Measurements from ENCODE around the gene TMPRSS13. TPM values are rescaled to one million over a fixed set of nuclear protein-coding genes. Genes with fewer than 3 reads are reported as not detected.
"Not testable (repeated sequence)": the region's sequence is repeated elsewhere in the genome, so short reads cannot be mapped to it uniquely, and the experiment has no call there.

The TMPRSS13 gene
- total RNA-seq, 8 experiments from 2014 or later: 0.11 to 0.95 (median 0.15) TPM; not detected in 1

DNA sequence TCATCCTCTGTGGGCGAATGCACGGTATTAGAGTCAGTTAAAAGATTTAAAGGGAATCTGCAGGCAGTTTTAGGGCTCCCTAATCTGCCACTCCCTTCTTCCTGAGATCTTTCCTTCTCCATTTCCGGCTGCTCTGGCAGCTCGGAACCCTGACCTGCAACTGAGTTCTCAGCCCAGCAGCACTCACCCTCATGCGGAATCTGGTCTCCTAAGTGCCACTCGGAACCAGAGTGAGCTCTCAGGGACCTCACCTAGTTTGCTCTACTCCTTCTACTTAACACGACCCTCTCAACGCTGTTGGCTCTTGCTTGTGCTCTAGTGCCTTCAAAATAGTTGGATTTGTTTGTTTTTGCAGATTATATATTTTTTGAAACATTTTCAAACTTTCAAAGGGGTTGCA lies 37.7 kb upstream of the TMPRSS13 start:
- Histone ChIP-seq H3K4me3 (no peak overlapping the region), H3K4me1 (replicated peaks in 1 of 2) (no peaks in the 10 kb centered on the region), H3K27ac (no peak overlapping the region)
- in situ Hi-C loops (cut with MboI; ENCODE audit: low pct_unique_long_range_greater_than_20kb in 2 of 9, low sequenced_read_pairs in 9 of 9, unreplicated experiment in 9 of 9): no loop called here
- WGBS, 10 experiments: 30 to 100% (median 65%) methylated on average over 2 to 8 of the region's 8 CpGs; no CpG with 5 or more reads in 1 of the 10 experiments
- no peak for ATAC-seq (replicated peaks in 6 of 8)

DNA sequence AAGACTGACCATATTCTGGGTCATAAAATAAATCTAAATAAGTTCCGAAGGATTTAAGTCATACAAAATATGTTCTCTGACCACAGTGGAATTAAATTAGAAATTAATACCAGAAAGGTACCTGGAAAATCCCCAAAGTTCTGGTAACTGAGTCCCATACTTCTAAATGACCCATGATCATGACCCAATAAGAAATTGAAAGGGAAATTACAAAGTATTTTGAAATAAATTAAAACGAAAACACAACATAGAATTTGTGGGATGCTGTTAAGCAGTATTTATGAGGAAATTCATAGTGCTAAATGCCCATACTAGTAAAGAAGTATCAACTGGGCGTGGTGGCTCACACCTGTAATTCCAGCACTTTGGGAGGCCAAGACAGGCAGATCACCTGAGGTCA lies 33.6 kb upstream of the TMPRSS13 start:
- ATAC-seq (replicated peaks in 6 of 8): no peak
- 10 to 100% (median 75%) methylated on average over 1 to 3 of the region's 3 CpGs for WGBS, 10 experiments
- in situ Hi-C loops (cut with MboI; ENCODE audit: low pct_unique_long_range_greater_than_20kb in 2 of 9, low sequenced_read_pairs in 9 of 9, unreplicated experiment in 9 of 9): no loop called here
- Histone ChIP-seq H3K4me1 (replicated peaks in 1 of 2) (no peaks in the 10 kb centered on the region), H3K4me3 (no peak overlapping the region), H3K27ac (no peak overlapping the region)

DNA sequence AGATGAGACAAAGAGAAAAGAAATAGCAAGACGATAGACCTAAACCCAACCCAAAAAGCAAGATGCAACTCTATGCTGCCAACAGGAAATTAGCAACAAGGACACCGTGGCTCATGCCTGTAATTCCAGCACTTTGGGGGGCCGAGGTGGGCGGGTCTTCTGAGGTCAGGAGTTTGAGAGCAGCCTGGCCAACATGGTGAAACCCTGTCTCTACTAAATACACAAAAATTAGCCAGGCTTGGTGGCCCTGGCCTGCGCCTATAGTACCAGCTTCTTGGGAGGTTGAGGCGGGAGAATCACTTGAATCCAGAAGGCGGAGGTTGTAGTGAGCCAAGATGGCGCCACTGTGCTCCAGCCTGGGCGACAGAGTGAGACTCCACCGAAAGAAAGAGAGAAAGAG lies 32.7 kb upstream of the TMPRSS13 start:
- ATAC-seq (replicated peaks in 6 of 8): no peak
- H3K4me3 ChIP-seq: no peak overlapping the region
- no peak overlapping the region for H3K27ac ChIP-seq
- no peaks in the 10 kb centered on the region for H3K4me1 ChIP-seq (replicated peaks in 1 of 2)
- in situ Hi-C loops (cut with MboI; ENCODE audit: low pct_unique_long_range_greater_than_20kb in 2 of 9, low sequenced_read_pairs in 9 of 9, unreplicated experiment in 9 of 9): no loop called here
- WGBS, 10 experiments: 39 to 100% (median 75%) methylated on average over 3 to 10 of the region's 10 CpGs

DNA sequence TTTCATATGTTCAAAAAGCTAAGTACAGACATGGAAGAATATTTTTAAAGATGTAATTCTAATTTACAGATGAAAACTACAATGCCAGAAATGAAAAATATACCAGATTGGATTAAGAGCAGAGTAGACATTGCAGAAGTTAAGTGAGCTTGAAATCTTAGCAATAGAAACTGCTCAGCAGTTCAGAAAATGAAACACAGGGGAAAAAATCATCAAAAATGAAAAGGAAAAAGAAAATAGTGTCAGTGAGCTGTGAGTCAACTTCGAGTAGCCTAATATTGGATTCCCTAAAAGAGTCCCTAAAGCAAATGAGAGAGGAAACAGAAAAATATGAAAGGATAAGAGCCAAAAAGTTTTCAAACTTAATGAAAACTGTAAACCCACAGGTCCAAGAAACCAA lies 31.2 kb upstream of the TMPRSS13 start:
- 0 to 86% (median 63%) methylated on average over 1 of the region's 1 CpG; no CpG with 5 or more reads in 1 of the 10 experiments for WGBS, 10 experiments
- in situ Hi-C loops (cut with MboI; ENCODE audit: low pct_unique_long_range_greater_than_20kb in 2 of 9, low sequenced_read_pairs in 9 of 9, unreplicated experiment in 9 of 9): no loop called here
- Histone ChIP-seq H3K4me3 (no peak overlapping the region), H3K27ac (no peak overlapping the region), H3K4me1 (replicated peaks in 1 of 2) (no peaks in the 10 kb centered on the region)
- ATAC-seq (replicated peaks in 6 of 8): no peak

DNA sequence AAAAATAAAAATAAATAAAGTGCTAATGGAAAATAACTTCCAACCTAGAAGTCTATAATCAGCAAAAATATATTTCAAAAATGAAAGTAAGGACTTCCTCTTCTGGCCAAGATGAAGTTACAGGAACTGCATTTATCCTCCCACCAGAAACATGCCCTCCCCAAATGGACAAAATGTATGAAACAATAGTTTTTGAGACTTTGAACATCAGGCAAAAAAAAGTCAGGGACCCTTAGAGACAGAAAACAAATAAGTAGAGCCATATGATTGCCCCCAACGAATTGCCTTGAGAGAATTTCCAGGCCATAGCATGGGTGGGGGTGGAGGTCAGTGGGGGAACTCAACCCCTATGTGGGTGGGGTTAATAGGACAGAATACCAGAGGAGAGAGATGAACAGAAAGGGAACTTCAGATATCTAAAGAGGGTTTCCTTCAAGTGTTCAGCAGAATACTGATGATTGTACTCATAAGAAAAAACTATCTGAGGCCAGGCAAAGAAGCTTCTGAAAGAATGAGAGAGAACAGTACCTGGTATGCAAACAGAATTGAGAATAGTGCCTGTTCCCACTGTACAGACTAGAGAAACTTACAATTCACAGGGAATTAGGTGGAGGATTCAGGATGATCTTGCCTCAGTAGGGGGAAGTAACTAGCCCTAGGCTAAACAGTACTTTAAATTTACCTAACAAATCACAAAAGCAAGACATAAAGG lies 30.4 kb upstream of the TMPRSS13 start:
- H3K4me3 ChIP-seq: no peak overlapping the region
- H3K4me1 ChIP-seq (replicated peaks in 1 of 2): no peaks in the 10 kb centered on the region
- WGBS, 10 experiments: 0 to 57% (median 7%) methylated on average over 1 of the region's 1 CpG; no CpG with 5 or more reads in 4 of the 10 experiments
- in situ Hi-C loops (cut with MboI; ENCODE audit: low pct_unique_long_range_greater_than_20kb in 2 of 9, low sequenced_read_pairs in 9 of 9, unreplicated experiment in 9 of 9): loop anchor here in 1 of 9 experiments (10.0 kb wide), 1 partner anchor 535 kb away; no protein-coding TSS in a partner anchor
- ATAC-seq (replicated peaks in 6 of 8): no peak
- H3K27ac ChIP-seq: no peak overlapping the region

DNA sequence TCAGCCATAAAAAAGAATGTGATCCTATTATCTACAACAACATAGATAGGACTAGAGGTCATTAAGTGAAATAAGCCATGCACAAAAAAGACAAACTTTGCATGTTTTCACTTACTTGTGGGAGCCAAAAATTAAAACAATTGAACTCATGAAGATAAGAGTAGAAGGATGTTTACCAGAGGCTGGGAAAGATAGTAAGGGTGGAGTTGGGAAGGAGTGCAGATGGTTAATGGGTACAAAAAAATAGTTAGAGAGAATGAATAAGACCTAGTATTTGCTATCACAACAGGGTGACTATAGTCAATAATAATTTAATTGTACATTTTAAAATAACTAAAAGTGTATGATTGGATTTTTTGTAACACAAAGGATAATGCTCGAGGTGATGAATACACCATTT lies 29.7 kb upstream of the TMPRSS13 start:
- H3K4me1 ChIP-seq (replicated peaks in 1 of 2): no peaks in the 10 kb centered on the region
- in situ Hi-C loops (cut with MboI; ENCODE audit: low pct_unique_long_range_greater_than_20kb in 2 of 9, low sequenced_read_pairs in 9 of 9, unreplicated experiment in 9 of 9): loop anchor here in 1 of 9 experiments (10.0 kb wide), 1 partner anchor 534 kb away; no protein-coding TSS in a partner anchor
- no peak overlapping the region for H3K4me3 ChIP-seq
- H3K27ac ChIP-seq: no peak overlapping the region
- 0 to 100% (median 60%) methylated on average over 1 of the region's 1 CpG; no CpG with 5 or more reads in 1 of the 10 experiments for WGBS, 10 experiments
- ATAC-seq (replicated peaks in 6 of 8): no peak

DNA sequence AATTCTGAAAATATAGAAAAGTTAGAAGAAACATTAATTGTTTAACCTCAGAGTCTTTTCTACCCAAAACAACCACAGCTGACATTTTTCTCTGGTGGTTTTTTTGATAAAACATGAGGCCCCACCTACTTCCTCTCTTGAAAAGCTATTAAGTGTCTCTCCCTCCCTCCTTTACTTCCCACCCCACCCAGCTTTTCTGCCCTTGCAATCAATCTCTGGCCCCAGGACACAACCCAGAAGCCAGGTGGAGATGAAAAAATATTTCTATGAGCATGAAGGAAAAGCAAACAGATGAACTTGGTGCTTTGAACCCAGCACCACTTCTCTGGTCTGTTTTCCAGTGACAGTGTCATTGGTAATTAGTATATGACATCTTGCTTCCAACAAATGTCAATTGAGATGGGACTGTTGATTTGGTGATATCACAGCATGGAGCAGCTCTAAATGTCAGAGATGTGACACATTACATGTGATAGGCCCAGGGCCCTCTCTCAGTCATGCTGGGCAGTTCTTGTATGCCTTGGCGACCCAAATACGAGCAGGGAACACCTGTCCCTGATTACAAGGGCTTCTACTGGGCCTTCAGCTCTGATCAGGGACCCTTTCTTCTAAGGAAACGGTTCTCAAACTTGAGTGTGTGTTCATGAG lies 23.9 kb upstream of the TMPRSS13 start:
- 0 to 87% (median 30%) methylated on average over 1 to 3 of the region's 3 CpGs; no CpG with 5 or more reads in 2 of the 10 experiments for WGBS, 10 experiments
- Histone ChIP-seq H3K4me1 (replicated peaks in 1 of 2) (peaks cover 0 to 3% of the 10 kb centered on the region in 2 donors), H3K4me3 (no peak overlapping the region), H3K27ac (no peak overlapping the region)
- in situ Hi-C loops (cut with MboI; ENCODE audit: low pct_unique_long_range_greater_than_20kb in 2 of 9, low sequenced_read_pairs in 9 of 9, unreplicated experiment in 9 of 9): loop anchor here in 1 of 9 experiments (10.0 kb wide), 1 partner anchor 528 kb away; no protein-coding TSS in a partner anchor
- no peak for ATAC-seq (replicated peaks in 6 of 8)

DNA sequence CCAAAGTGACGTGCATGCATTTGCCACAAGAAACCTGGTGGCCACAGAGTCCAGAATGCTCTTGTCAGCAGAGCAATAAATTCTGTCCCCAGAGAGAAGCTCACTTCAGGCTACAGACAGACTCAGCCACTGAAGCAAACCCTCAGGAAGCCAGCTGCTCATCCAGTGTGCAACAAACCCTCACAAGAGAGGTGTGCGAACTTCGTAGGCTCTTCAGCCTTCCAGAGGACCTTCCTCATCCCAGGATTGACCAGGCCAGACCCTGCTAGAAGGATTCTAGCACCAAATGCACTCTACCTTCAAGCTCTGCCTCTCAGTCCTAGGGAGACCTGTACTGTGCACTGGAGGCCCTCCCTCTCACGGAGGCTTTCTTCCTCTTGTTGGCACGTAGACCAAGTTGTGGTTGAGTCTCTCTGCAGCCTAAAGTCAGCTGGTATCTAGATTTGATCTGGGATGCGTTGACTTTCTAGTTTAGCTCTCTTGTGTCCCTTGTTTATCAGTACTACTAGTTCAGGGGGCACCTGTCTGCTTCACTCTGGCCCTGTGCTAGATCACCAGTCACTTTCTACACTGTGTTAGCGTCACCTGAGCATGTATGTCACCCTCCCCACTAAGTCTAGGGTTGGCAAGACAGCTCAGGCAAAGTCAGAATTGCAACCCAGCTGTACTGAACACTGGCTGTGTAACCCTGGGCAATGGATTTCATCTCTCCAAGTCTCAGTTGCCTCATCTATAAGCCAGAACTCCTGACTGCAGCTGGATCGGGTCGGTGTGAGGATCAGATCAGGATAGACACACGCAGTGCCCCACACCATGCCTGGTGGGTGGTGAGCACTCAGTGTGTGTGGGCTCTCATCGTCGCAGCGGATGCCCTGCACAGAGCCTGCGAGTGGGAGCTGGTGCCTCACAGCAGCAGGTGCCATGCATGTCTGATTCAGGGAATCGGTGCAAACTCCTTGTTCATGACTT lies 22.1 kb upstream of the TMPRSS13 start:
- no peak for ATAC-seq (replicated peaks in 6 of 8)
- in situ Hi-C loops (cut with MboI; ENCODE audit: low pct_unique_long_range_greater_than_20kb in 2 of 9, low sequenced_read_pairs in 9 of 9, unreplicated experiment in 9 of 9): loop anchor here in 1 of 9 experiments (10.0 kb wide), 1 partner anchor 526 kb away; no protein-coding TSS in a partner anchor
- no peak overlapping the region for H3K4me3 ChIP-seq
- peaks cover 0 to 6% of the 10 kb centered on the region in 2 donors for H3K4me1 ChIP-seq (replicated peaks in 1 of 2)
- 19 to 96% (median 80%) methylated on average over 1 to 6 of the region's 15 CpGs; no CpG with 5 or more reads in 1 of the 10 experiments for WGBS, 10 experiments
- no peak overlapping the region for H3K27ac ChIP-seq

DNA sequence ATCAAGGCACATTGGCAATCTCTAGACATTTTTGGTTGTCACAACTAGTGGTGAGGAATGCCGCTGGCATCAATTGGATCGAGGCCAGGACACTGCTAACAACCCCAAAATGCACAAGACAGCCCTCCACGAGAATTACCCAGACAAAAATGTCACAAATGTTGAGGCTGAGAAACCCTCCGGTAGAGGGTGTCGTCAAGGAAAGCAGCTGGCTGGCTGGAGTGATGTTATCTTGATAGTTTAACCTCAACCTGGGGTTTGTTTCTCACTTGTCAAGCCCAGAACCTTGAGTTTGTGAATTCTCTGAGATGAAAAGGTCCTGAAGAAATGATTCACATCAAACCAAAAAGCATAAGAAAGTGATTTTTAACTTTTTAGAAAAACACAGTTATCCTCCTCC lies 21.1 kb upstream of the TMPRSS13 start:
- in situ Hi-C loops (cut with MboI; ENCODE audit: low pct_unique_long_range_greater_than_20kb in 2 of 9, low sequenced_read_pairs in 9 of 9, unreplicated experiment in 9 of 9): loop anchor here in 1 of 9 experiments (10.0 kb wide), 1 partner anchor 526 kb away; no protein-coding TSS in a partner anchor
- WGBS, 10 experiments: 0 to 80% (median 60%) methylated on average over 1 to 5 of the region's 5 CpGs; no CpG with 5 or more reads in 1 of the 10 experiments
- no peak for ATAC-seq (replicated peaks in 6 of 8)
- Histone ChIP-seq H3K27ac (no peak overlapping the region), H3K4me1 (replicated peaks in 1 of 2) (peaks cover 0 to 6% of the 10 kb centered on the region in 2 donors), H3K4me3 (no peak overlapping the region)

DNA sequence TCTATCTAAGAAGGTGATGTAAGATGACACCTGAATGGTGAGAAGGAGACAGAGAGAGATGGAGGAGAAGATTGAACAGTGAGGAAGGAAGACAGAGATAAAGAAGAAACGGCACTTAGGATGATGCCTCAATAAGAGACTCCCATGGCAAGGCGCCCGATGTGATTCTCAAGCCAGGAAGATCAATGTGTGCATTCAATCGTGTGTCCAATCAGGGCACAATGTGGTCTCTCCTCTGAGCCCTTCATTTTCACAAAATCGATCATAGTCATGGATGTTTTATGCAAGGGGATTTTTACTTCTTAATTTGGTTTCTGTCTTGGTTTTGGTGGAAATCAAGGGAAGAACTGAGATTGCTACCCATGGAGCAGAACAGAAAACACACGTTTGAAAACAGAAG lies 19.9 kb upstream of the TMPRSS13 start:
- no peak for ATAC-seq (replicated peaks in 6 of 8)
- in situ Hi-C loops (cut with MboI; ENCODE audit: low pct_unique_long_range_greater_than_20kb in 2 of 9, low sequenced_read_pairs in 9 of 9, unreplicated experiment in 9 of 9): loop anchor here (5.0 to 25.0 kb wide), 6 partner anchors 94 to 512 kb away; no protein-coding TSS in a partner anchor

DNA sequence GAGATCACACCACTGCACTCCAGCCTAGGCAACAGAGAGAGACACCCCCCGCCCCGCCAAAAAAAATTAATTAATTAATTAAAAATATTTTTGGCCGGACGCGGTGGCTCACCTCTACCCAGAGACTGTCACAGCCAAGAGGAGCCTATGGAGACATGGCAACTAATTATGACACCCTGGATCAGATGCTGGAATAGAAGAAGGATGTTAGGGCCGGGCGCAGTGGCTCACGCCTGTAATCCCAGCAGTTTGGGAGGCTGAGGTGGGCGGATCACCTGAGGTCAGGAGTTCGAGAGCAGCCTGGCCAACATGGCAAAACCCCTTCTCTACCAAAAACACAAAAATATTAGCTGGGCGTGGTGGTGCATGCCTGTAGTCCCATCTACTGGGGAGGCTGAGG lies 19.3 kb upstream of the TMPRSS13 start:
- not testable (repeated sequence) for H3K4me3 ChIP-seq; H3K27ac ChIP-seq; ATAC-seq (replicated peaks in 6 of 8); H3K4me1 ChIP-seq (replicated peaks in 1 of 2)
- WGBS, 10 experiments: 0 to 85% (median 45%) methylated on average over 1 to 11 of the region's 11 CpGs; no CpG with 5 or more reads in 3 of the 10 experiments
- in situ Hi-C loops (cut with MboI; ENCODE audit: low pct_unique_long_range_greater_than_20kb in 2 of 9, low sequenced_read_pairs in 9 of 9, unreplicated experiment in 9 of 9): loop anchor here (5.0 to 25.0 kb wide), 6 partner anchors 94 to 511 kb away; no protein-coding TSS in a partner anchor

More for the DNA sequence above, 19.9 kb upstream of the TMPRSS13 start:
- no peak overlapping the region for H3K4me3 ChIP-seq
- WGBS, 10 experiments: 8 to 100% (median 64%) methylated on average over 3 to 5 of the region's 6 CpGs
- peaks cover 0 to 6% of the 10 kb centered on the region in 2 donors for H3K4me1 ChIP-seq (replicated peaks in 1 of 2)
- H3K27ac ChIP-seq: no peak overlapping the region

DNA sequence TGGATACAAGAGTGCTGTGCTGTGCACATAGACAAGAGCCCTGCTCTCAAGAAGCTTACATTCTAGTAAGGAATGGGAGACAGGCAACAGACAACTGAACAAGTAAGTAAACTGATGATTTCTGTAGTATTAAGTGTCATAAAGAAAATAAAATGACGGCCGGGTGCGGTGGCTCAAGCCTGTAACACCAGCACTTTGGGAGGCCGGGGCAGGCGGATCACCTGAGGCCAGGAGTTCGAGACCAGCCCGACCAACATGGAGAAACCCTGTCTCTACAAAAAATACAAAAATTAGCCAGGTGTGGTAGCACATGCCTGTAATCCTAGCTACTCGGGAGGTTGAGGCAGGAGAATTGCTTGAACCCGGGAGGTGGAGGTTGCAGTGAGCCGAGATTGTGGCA lies 18.5 kb upstream of the TMPRSS13 start:
- ATAC-seq (replicated peaks in 6 of 8); H3K4me3 ChIP-seq; H3K27ac ChIP-seq; H3K4me1 ChIP-seq (replicated peaks in 1 of 2): not testable (repeated sequence)
- in situ Hi-C loops (cut with MboI; ENCODE audit: low pct_unique_long_range_greater_than_20kb in 2 of 9, low sequenced_read_pairs in 9 of 9, unreplicated experiment in 9 of 9): loop anchor here (5.0 to 25.0 kb wide), 6 partner anchors 93 to 510 kb away; no protein-coding TSS in a partner anchor
- 20 to 78% (median 57%) methylated on average over 2 to 10 of the region's 10 CpGs; no CpG with 5 or more reads in 4 of the 10 experiments for WGBS, 10 experiments
